Esophagus muscularis mucosa (tissue), 4 donors: ENCODE data around the gene CLDN16. TPM values are rescaled to one million over a fixed set of nuclear protein-coding genes. Genes with fewer than 3 reads are reported as not detected.

Experiments used
- DNase-seq: peaks from one replicate; pipeline ENCODE4 v3.0.0-alpha.2; 2017; ENCODE audit errors: extremely low spot score
- H3K27ac ChIP-seq, 4 donors: fragments of 200-600 bp; sonication (generic); replicated peaks in 1 of 4; 1 replicate in 3 of 4; 2 replicates in 1 of 4; pipeline ENCODE4 v1.5.1; 2016 to 2019; ENCODE audit warnings: mild to moderate bottlenecking in 1 of 4
- H3K27me3 ChIP-seq, 4 donors: fragments of 200-600 bp; sonication (generic); one replicate each; pipeline versions ENCODE4 v1.5.1 to v1.6.0; 2016 to 2019
- H3K36me3 ChIP-seq, 4 donors: fragments of 200-600 bp; sonication (generic); one replicate each; pipeline ENCODE4 v1.5.1; 2016 to 2019
- H3K4me1 ChIP-seq, 4 donors: fragments of 200-600 bp; sonication (generic); one replicate each; pipeline ENCODE4 v1.5.1; 2016 to 2019
- H3K4me3 ChIP-seq, 4 donors: fragments of 200-600 bp; sonication (generic); 1 replicate in 2 of 4; 2 replicates in 2 of 4; pipeline ENCODE4 v1.5.1; 2016 to 2019; ENCODE audit warnings: mild to moderate bottlenecking in 4 of 4, moderate library complexity in 1 of 4
- H3K9me3 ChIP-seq, 4 donors: fragments of 200-600 bp; sonication (generic); 1 replicate in 3 of 4; 2 replicates in 1 of 4; pipeline ENCODE4 v1.5.1; 2016 to 2019
- EP300 ChIP-seq: sonication (generic); formaldehyde crosslinking; IDR thresholded peaks from one replicate; pipeline ENCODE4 v1.6.1; 2017; ENCODE audit warnings: antibody characterized with exemption
- POLR2A ChIP-seq: fragments of 450-650 bp; IDR thresholded peaks from one replicate; pipeline ENCODE4 v1.6.1; 2017; ENCODE audit warnings: antibody characterized with exemption, moderate library complexity, mild to moderate bottlenecking, low read depth
- POLR2AphosphoS5 ChIP-seq, 2 donors: sonication (generic); formaldehyde crosslinking; IDR thresholded peaks; one replicate each; pipeline ENCODE4 v1.6.1; 2017; ENCODE audit warnings: antibody characterized with exemption in 2 of 2
- WGBS: methylation state at CpG from one replicate; pipeline ENCODE4 v1.1.5; 2018; 5-methylcytosine and 5-hydroxymethylcytosine counted together
- intact Hi-C: fragments of 100-400 bp; cut with DNase I; formaldehyde crosslinking; loops from one replicate; pipeline ENCODE4 v1.15.1; 2023
- total RNA-seq, 4 donors: library from RNA; depleted of rRNA; stranded (reverse); fragments of >200 nt; gene quantifications; one replicate each; pipeline versions ENCODE4 v1.1.0 to v1.2.1, GENCODE V29; 2016
- TF ChIP-seq, protein P1 (sequence below), 3 experiments: fragments of 200-600 bp in 2 of 3; fragments of 450-650 bp in 1 of 3; sonication (generic) in 2 of 3; IDR thresholded peaks; one replicate each; pipeline ENCODE4 v1.5.1; 2017 to 2019; ENCODE audit warnings: antibody characterized with exemption in 3 of 3, mild to moderate bottlenecking in 2 of 3, moderate library complexity in 1 of 3

CLDN16 gene
- total RNA-seq, 4 donors from 2014 or later = not detected

DNA sequence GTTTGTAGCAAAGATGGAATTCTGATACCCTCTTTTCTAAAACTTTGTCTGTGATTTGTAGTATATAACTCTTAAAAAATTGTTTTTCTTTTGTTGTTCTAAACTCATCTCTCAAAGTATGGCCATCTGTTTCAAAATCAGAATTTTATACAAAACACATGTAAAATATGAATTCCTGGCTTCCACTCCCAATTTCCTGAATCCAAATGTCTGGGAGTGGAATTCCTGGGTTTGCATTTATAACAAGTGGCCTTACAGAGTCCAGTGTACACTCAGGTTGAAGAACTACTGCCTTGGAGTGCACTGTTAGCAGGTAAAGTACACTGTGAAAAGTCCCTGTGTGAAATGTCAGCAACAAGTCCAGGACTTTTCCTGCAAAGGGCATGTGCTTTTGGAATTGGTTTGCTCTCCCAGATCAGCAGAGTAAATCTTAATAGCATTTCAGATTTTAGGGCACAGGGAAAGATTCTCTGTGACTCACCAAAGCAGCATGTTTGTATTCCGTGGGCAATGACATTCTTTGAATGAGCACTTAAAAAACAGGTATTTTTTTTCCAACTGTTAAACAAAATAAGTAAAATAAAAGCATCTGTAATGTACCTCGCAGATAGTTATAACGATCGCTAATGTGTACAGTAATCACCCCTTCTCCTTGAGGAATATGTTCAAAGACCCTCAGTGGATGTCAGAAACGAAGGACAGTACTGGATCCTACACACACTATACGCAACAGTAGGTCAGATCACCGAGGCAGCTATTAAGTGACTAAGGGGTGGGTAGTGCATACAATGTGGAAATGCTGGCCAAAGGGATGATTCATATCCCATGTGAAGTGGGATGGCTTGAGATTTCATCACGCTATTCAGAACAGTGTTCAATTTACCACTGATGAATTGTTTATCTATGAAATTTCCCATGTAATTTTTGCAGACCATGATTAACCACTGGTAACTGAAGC is 2.0 kb upstream of the CLDN16 start:
- no peak for DNase-seq
- H3K4me1 ChIP-seq = no peaks in the 10 kb centered on the region
- intact Hi-C loops = no loop called here
- 69% methylated on average over 8 of the region's 8 CpGs for WGBS
- H3K27ac ChIP-seq = no peak overlapping the region
- no peaks in the 10 kb centered on the region for H3K9me3 ChIP-seq
- TF ChIP-seq POLR2AphosphoS5 (IDR thresholded peaks at IDR 0.05) = no peak
- TF ChIP-seq, protein P1, sequence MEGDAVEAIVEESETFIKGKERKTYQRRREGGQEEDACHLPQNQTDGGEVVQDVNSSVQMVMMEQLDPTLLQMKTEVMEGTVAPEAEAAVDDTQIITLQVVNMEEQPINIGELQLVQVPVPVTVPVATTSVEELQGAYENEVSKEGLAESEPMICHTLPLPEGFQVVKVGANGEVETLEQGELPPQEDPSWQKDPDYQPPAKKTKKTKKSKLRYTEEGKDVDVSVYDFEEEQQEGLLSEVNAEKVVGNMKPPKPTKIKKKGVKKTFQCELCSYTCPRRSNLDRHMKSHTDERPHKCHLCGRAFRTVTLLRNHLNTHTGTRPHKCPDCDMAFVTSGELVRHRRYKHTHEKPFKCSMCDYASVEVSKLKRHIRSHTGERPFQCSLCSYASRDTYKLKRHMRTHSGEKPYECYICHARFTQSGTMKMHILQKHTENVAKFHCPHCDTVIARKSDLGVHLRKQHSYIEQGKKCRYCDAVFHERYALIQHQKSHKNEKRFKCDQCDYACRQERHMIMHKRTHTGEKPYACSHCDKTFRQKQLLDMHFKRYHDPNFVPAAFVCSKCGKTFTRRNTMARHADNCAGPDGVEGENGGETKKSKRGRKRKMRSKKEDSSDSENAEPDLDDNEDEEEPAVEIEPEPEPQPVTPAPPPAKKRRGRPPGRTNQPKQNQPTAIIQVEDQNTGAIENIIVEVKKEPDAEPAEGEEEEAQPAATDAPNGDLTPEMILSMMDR (IDR thresholded peaks at IDR 0.05) = no peak
- TF ChIP-seq EP300 = no peak
- no peak for TF ChIP-seq POLR2A
- peaks cover 0 to 4% (median 0%) of the 10 kb centered on the region in 4 donors for H3K27me3 ChIP-seq
- no peak overlapping the region for H3K4me3 ChIP-seq
- H3K36me3 ChIP-seq = no peaks in the 10 kb centered on the region

DNA sequence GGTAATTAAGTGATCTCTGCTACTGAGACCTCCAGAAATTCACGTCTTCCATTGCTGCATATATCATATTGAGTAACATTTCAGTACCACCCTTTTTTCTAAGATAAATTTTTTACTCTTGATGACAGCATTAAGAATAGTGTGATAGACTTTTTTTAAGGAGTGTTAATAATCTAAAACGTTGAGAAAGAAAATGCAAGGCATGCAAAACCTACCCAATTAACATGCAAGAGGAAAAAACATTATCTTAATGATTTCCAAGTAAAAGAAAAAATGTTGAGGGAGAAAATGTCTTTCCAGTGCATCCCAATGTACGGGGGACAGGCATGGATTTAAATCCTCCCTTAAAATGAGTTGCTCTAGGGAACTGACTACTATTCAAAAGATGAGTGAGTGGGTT is 740 bp downstream of the CLDN16 start:
- no peaks in the 10 kb centered on the region for H3K9me3 ChIP-seq
- no peaks in the 10 kb centered on the region for H3K36me3 ChIP-seq
- intact Hi-C loops = no loop called here
- WGBS = 53% methylated on average over 3 of the region's 3 CpGs
- TF ChIP-seq, protein P1 (IDR thresholded peaks at IDR 0.05) = no peak
- H3K27ac ChIP-seq = no peak overlapping the region
- no peak for DNase-seq
- H3K4me3 ChIP-seq = no peak overlapping the region
- no peaks in the 10 kb centered on the region for H3K4me1 ChIP-seq
- H3K27me3 ChIP-seq = peaks cover 0 to 4% (median 0%) of the 10 kb centered on the region in 4 donors

DNA sequence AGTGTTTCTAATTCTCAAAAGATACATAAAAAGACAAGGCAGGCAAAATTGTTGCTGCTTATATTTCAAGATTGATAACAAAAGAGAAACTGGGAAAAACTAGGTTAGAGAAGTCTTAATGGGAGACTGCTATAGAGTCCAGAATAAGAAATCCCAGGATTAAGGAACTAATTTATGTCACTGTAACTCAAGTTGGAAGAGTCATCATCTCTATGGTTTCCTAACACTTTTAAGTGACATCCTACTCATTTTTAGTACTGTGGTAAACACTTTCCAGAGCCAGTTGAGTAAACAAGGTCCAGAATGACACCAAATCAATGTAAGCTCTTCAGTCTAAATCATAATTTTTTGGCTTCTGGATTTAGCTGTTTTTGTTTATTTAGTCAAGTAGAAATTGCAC is 8.0 kb downstream of the CLDN16 start:
- H3K9me3 ChIP-seq = no peaks in the 10 kb centered on the region
- intact Hi-C loops = no loop called here
- DNase-seq = no peak

DNA sequence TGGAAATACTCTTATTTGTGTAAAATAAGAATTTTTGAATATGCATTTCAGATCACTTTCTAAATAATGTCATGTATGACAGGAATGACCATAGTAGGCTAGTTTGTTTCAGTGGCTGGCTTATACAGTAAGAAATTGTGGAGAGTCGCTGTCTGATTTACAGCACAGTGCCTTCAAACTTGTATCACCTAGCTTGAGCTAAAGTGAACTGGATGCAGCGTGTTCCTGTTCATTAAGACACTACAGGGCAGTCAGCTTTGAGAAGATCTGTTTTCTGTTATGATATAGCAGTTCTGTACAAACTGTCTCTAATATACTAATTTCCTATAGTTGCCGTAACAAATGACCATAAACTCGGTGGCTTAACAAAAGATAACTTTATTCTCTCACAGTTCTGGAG is 9.9 kb downstream of the CLDN16 start:
- no peak for DNase-seq
- no peaks in the 10 kb centered on the region for H3K9me3 ChIP-seq
- H3K27me3 ChIP-seq = no peaks in the 10 kb centered on the region
- H3K4me1 ChIP-seq = no peaks in the 10 kb centered on the region
- H3K27ac ChIP-seq = no peak overlapping the region
- intact Hi-C loops = no loop called here
- TF ChIP-seq POLR2AphosphoS5 (IDR thresholded peaks at IDR 0.05) (no peak), EP300 (no peak), POLR2A (no peak)
- TF ChIP-seq, protein P1 (IDR thresholded peaks at IDR 0.05) = no peak
- H3K4me3 ChIP-seq = no peak overlapping the region
- H3K36me3 ChIP-seq = no peaks in the 10 kb centered on the region
- WGBS = 86% methylated on average over 4 of the region's 4 CpGs

More for the DNA sequence above, 8.0 kb downstream of the CLDN16 start:
- no peaks in the 10 kb centered on the region for H3K27me3 ChIP-seq
- H3K4me3 ChIP-seq = no peak overlapping the region
- no peak for TF ChIP-seq EP300
- no peak for TF ChIP-seq POLR2AphosphoS5 (IDR thresholded peaks at IDR 0.05)
- TF ChIP-seq POLR2A = no peak
- TF ChIP-seq, protein P1 (IDR thresholded peaks at IDR 0.05) = no peak
- no peaks in the 10 kb centered on the region for H3K4me1 ChIP-seq
- H3K27ac ChIP-seq = no peak overlapping the region
- no peaks in the 10 kb centered on the region for H3K36me3 ChIP-seq
